ACC112 (cell line): Measurements from ENCODE around the gene RLN3.

Experiments used
- H2AFZ ChIP-seq: fragments of 200-600 bp; sonication (generic); one replicate; pipeline ENCODE4 v1.6.0; 2017; ENCODE audit warnings: antibody characterized with exemption, low read length; ENCODE audit not compliant: unreplicated experiment
- H3K27ac ChIP-seq: fragments of 200-600 bp; sonication (generic); 2 replicates; pipeline ENCODE4 v1.5.1; 2014; ENCODE audit warnings: low read depth, mild to moderate bottlenecking, antibody characterized with exemption, low read length, moderate library complexity
- H3K27me3 ChIP-seq: fragments of 200-600 bp; sonication (generic); 2 replicates; pipeline ENCODE4 v1.6.1; 2014; ENCODE audit warnings: mild to moderate bottlenecking, antibody characterized with exemption, low read length, moderate library complexity, mixed read lengths; ENCODE audit not compliant: insufficient read depth
- H3K36me3 ChIP-seq: fragments of 200-600 bp; sonication (generic); 2 replicates; pipeline ENCODE4 v1.6.1; 2016; ENCODE audit warnings: mild to moderate bottlenecking, antibody characterized with exemption, low read length, moderate library complexity, mixed read lengths; ENCODE audit not compliant: insufficient read depth
- H3K4me1 ChIP-seq: fragments of 200-600 bp; sonication (generic); one replicate; pipeline ENCODE4 v1.6.1; 2016; ENCODE audit warnings: low read length, mixed read lengths; ENCODE audit not compliant: insufficient read depth, unreplicated experiment, control insufficient read depth
- H3K4me3 ChIP-seq: fragments of 200-600 bp; sonication (generic); 2 replicates; pipeline ENCODE4 v1.5.1; 2014; ENCODE audit warnings: mild to moderate bottlenecking, low read depth, low read length
- H3K79me2 ChIP-seq: fragments of 200-600 bp; sonication (generic); one replicate; pipeline ENCODE4 v1.6.0; 2016; ENCODE audit warnings: low read length; ENCODE audit not compliant: control insufficient read depth, unreplicated experiment, insufficient read depth

The RLN3 gene, protein sequence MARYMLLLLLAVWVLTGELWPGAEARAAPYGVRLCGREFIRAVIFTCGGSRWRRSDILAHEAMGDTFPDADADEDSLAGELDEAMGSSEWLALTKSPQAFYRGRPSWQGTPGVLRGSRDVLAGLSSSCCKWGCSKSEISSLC

DNA sequence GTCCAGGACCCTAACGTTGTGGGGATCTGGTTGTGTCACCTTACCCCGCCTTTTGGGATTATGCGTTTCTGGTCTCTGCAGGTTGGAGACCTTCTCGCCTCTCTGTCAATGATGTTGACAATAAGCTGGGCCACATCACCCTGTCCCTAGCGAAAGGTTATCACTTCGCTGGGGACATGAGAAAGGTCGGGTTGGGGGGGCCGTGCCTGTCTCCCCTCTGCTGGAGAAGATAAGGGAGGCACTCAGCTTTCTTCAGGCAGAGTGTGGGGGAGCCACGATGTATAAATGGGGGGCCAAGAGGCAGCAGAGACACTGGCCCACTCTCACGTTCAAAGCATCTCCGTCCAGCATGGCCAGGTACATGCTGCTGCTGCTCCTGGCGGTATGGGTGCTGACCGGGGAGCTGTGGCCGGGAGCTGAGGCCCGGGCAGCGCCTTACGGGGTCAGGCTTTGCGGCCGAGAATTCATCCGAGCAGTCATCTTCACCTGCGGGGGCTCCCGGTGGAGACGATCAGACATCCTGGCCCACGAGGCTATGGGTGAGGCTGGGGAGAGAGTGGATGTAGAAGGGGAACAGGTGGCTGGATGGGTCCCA lies at the start of gene RLN3:
Gene RLN3 (plus strand): TSS at position 293 of the 595 bp plus-strand sequence. CDS start 57 bp downstream, at position 350.
- no peaks in the 10 kb centered on the region for H3K36me3 ChIP-seq
- H2AFZ ChIP-seq: no peak within 1 kb of the TSS
- H3K4me1 ChIP-seq: no peaks in the 10 kb centered on the region
- no peak within 1 kb of the TSS for H3K27ac ChIP-seq
- H3K4me3 ChIP-seq: no peak within 1 kb of the TSS
- no peaks in the 10 kb centered on the region for H3K27me3 ChIP-seq
- H3K79me2 ChIP-seq: no peaks in the 10 kb centered on the region

DNA sequence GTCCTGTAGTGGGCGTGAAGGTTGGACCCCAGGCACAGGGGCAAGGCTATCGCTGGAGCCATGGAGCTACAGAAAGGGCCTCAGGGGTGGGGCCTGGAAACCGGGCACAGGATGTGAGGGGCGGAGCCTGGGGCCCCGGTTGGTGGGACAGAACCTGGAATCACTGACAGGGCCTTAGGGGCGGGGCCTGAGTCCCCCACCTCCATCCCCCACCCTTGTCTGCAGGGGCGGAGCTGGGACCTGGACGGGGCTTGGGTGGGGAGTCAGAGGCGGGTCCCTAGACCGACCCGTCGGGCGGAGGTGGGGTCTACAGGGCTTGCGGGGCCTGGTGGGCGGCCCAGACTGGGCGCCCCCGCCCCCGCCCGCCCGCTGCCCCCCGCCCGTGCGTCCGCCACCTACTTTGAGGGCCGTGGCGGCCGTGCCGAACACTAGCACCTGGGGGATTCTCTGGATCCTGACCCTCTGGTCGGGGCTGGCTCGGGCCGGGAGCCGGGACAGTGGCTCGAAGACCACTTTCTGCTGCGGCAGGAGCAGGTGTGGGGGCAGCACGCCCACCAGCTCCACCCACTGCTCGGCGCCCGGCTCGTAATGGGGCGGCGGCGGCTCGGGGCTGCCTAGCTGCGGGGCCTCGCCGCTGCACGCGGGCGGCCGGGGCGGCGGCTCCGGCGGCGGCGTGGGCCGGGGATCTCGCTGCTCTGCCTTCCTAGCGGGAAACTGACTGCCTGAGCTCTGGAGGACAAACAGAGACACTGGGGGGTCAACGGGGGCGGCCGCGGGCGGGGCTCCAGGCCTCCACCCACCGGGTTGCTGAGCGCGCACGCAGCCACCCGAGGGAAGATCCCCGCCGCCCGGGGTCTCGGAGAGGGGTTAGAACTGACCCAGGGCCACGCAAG lies 49.4 kb upstream of the RLN3 start:
- Histone ChIP-seq H3K36me3 (no peaks in the 10 kb centered on the region), H3K4me1 (no peaks in the 10 kb centered on the region), H3K27me3 (no peaks in the 10 kb centered on the region), H2AFZ (no peak overlapping the region), H3K27ac (no peak overlapping the region), H3K4me3 (no peak overlapping the region), H3K79me2 (no peaks in the 10 kb centered on the region)

DNA sequence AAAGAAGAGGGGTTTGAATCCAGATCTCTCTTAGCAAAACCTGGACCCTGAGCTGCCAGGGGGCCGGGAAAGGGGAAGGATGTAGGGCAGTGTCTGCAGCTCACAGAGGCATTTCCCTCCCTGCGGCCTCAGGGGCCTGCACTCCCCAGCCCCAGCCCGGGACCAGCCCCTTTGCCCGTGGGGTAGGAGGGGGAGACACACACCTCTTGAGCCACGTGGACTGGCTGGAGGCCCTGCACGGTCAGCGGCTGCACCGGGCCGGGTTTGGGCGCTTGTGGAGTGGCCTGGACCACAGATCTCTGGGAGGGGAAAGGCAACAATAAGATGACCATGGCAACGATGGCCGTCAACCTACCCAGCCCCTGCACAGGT lies 48.7 kb upstream of the RLN3 start:
- Histone ChIP-seq H2AFZ (no peak overlapping the region), H3K4me1 (no peaks in the 10 kb centered on the region), H3K27me3 (no peaks in the 10 kb centered on the region), H3K27ac (no peak overlapping the region), H3K36me3 (no peaks in the 10 kb centered on the region), H3K4me3 (no peak overlapping the region), H3K79me2 (no peaks in the 10 kb centered on the region)

DNA sequence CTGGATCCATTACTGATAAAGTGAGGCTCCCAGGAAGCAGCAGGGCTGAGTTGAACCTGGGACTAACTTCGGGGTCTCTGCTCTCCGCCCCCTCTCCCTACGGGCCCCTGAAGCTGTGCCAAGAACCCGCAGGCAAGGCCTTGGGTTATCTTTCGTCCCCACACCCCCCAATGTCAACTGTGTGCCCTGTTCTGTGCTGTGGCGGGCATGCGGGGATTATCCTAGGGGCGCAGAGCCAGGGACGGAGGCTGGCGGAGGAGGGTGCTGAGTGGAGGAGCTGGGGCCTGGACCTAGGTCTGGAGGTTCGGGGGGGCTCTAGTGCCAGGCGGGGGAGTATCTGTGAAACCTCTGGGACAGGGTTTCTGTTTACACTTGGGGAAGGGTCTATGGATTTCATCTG lies 48.3 kb upstream of the RLN3 start:
- Histone ChIP-seq H3K27ac (no peak overlapping the region), H3K36me3 (no peaks in the 10 kb centered on the region), H3K79me2 (no peaks in the 10 kb centered on the region), H2AFZ (no peak overlapping the region), H3K4me3 (no peak overlapping the region), H3K4me1 (no peaks in the 10 kb centered on the region), H3K27me3 (no peaks in the 10 kb centered on the region)

DNA sequence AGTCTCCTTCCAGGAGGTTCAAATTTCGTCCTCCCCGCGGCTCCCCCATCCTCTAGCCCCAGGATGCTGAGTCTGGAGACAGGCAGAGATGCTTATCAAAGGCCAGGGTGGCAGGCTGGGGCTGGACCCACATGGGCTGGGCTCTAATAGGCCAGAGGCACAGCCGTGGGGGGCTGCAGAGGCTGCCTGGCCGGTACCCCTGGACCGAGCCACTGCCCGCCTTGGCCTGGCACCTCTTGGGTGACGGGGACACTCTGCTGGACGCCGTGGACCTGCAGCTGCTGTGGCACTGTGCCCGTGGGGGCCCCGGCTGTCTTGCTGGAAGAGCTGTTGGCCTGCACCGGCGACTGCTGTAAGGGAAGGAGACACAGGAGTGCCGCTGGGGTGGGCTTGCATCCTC lies 47.6 kb upstream of the RLN3 start:
- no peaks in the 10 kb centered on the region for H3K27me3 ChIP-seq
- H3K79me2 ChIP-seq: no peaks in the 10 kb centered on the region
- H3K36me3 ChIP-seq: no peaks in the 10 kb centered on the region
- H3K27ac ChIP-seq: no peak overlapping the region
- H3K4me3 ChIP-seq: no peak overlapping the region
- no peaks in the 10 kb centered on the region for H3K4me1 ChIP-seq
- H2AFZ ChIP-seq: no peak overlapping the region

DNA sequence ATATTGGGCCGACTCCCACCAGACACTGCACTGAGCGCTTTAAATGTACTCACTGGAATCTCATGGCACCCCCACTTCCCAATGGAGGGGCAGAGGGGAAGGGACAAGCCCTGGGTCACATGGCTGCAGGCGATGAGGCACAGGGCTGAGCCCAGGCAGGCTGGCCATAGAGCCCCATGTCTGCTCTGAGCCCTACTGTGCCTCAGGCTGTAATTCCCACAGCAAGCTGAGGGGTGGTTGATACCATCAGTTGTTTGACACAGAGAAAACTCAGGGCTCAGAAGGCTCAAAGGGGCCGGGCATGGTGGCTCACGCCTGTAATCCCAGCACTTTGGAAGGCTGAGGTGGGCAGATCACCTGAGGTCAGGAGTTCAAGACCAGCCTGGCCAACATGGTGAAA lies 46.9 kb upstream of the RLN3 start:
- H3K4me1 ChIP-seq: no peaks in the 10 kb centered on the region

DNA sequence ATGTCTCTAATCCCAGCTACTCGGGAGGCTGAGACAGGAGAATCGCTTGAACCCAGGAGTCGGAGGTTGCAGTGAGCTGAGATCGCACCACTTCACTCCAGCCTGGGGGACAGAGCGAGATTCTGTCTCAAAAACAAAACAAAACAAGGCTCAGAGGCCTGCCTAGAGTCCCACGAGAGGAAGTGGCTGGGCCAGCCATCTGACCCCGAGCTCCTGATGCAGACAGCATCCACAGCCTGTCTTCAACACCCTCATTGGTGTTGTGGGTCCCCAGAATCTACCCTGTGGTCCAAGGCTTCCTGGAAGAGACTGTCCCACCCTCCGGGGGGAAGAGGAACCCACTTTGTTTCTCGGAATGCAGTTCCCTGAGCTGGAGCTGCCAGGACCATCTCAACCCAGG lies 46.5 kb upstream of the RLN3 start:
- Histone ChIP-seq H3K27ac (no peak overlapping the region), H3K79me2 (no peaks in the 10 kb centered on the region), H3K4me1 (no peaks in the 10 kb centered on the region), H2AFZ (no peak overlapping the region), H3K27me3 (no peaks in the 10 kb centered on the region), H3K4me3 (no peak overlapping the region), H3K36me3 (no peaks in the 10 kb centered on the region)

More for the DNA sequence above, 46.9 kb upstream of the RLN3 start:
- Histone ChIP-seq H3K27ac (no peak overlapping the region), H3K4me3 (no peak overlapping the region), H3K27me3 (no peaks in the 10 kb centered on the region), H3K79me2 (no peaks in the 10 kb centered on the region), H3K36me3 (no peaks in the 10 kb centered on the region), H2AFZ (no peak overlapping the region)

DNA sequence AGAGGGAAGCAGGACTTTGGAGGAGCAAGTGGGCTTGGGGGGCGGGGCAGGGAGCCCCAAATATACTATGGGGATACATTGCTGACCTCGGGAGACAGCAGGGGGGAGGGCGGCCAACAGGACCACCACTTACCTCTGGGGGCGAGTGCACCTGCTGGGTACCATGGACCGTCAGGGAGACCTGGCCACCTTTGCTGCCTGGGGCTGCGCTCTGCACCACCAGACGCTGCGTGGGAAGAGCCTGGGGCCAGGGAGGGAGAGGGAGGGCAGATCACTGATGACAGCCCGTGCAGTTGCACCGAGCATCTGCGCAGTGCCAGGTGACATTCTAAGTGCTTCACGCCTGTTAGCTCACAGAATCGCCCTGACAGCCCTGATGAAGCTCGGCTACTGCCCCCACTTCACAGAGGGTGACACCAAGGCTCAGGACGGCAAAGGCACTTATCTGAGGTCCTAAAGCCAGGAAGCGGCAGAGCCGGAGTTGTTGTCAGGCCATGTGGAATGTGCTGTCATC lies 45.9 kb upstream of the RLN3 start:
- Histone ChIP-seq H3K27ac (no peak overlapping the region), H2AFZ (no peak overlapping the region), H3K27me3 (no peaks in the 10 kb centered on the region), H3K79me2 (no peaks in the 10 kb centered on the region), H3K4me3 (no peak overlapping the region), H3K4me1 (no peaks in the 10 kb centered on the region), H3K36me3 (no peaks in the 10 kb centered on the region)

DNA sequence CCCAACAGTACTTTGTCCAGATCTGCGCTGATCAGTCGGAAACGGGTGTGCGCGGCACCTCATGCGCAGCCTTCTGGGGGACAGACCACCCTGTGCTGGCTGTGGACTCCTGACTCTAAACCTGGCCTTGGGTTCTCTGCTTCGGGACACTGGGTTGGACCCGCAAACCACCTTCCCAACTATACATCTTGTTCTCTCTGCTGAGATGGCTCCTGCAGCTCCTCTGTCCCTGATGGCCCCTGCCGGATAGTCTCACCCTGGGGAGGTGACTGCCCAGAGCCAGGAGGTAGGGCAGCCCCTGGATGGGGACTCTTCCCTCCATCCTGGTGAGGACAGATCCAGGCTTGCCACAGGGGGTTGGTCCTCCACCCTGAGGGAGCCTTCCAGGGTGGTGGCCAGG lies 45.2 kb upstream of the RLN3 start:
- H3K27me3 ChIP-seq: no peaks in the 10 kb centered on the region
- no peak overlapping the region for H3K27ac ChIP-seq
- no peaks in the 10 kb centered on the region for H3K4me1 ChIP-seq
- H2AFZ ChIP-seq: no peak overlapping the region
- no peaks in the 10 kb centered on the region for H3K36me3 ChIP-seq
- no peak overlapping the region for H3K4me3 ChIP-seq
- H3K79me2 ChIP-seq: no peaks in the 10 kb centered on the region

DNA sequence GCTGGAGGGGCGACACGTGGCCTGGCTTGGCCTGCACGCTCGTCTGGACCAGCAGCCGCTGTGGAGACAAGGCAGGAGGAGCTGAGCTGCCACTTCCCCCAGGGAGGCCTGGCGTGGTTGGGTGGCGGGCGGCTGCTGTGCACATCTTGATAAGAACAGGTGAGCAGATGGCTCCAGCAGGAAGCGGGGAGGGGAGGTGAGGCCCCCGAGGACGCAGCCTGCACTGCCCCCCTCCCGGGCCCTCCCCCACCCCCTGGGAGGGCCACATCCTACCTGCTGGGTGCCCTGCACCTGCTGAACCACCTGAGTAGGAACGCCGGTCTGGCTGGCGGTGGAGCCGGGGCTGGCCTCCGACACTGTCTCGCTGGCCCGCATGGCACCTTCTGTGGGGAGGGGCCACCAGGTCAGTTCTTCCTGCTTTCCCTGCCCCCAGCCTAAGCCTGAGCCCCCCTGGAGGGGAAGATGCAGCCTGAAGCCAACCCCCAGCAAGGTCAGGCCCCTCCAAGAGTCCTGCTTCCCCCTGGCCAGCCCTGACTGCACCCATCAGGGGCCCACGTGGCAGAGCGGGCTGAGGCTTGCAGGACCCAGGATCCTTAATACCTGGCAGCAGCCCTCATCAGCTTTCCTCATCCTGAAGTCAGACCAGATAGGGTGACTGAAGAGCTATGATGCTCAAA lies 44.6 kb upstream of the RLN3 start:
- H2AFZ ChIP-seq: no peak overlapping the region
- H3K36me3 ChIP-seq: no peaks in the 10 kb centered on the region
- H3K4me1 ChIP-seq: no peaks in the 10 kb centered on the region
- H3K4me3 ChIP-seq: no peak overlapping the region
- H3K79me2 ChIP-seq: no peaks in the 10 kb centered on the region
- no peaks in the 10 kb centered on the region for H3K27me3 ChIP-seq
- H3K27ac ChIP-seq: no peak overlapping the region
